OCI-LY7 (cell line): ENCODE results near the gene TRRAP. TPM values are rescaled to one million over a fixed set of nuclear protein-coding genes. Genes with fewer than 3 reads are reported as not detected.

Experiments used
- BruUV-seq: library from RNA; stranded (reverse); fragments of 400-500 nt; replicated peaks from 2 replicates; lab custom pipeline; 2021; lab: Mats Ljungman, UMichigan
- CTCF ChIA-PET: fragments of 300-600 bp; sonication (Branson Sonifier 250); formaldehyde crosslinking; loops from one replicate; lab custom pipeline; 2022; ENCODE audit warnings: antibody characterized with exemption; ENCODE audit not compliant: unreplicated experiment; lab: Charles Lee
- POLR2A ChIA-PET: fragments of 300-600 bp; sonication (Branson Sonifier 250); formaldehyde crosslinking; loops from one replicate; lab custom pipeline; 2022; ENCODE audit warnings: antibody characterized with exemption; lab: Charles Lee
- DNase-seq: peaks from one replicate; pipeline ENCODE4 v3.0.0-alpha.2; 2015; ENCODE audit warnings: low spot score
- H2AFZ ChIP-seq: fragments of 200-600 bp; sonication (generic), shearing (Covaris generic); 2 replicates; pipeline ENCODE4 v1.6.1; 2014; ENCODE audit warnings: mild to moderate bottlenecking, antibody characterized with exemption, low read length, moderate library complexity
- H3K27ac ChIP-seq: fragments of 200-600 bp; sonication (generic); 2 replicates; pipeline ENCODE4 v1.5.1; 2014; ENCODE audit warnings: mixed run types, low read depth, mild to moderate bottlenecking, moderate library complexity, low read length, inconsistent platforms; ENCODE audit not compliant: poor library complexity, severe bottlenecking
- H3K36me3 ChIP-seq: fragments of 200-600 bp; sonication (generic); 2 replicates; pipeline ENCODE4 v1.6.1; 2014; ENCODE audit warnings: mild to moderate bottlenecking, antibody characterized with exemption, low read length, moderate library complexity, mixed read lengths; ENCODE audit not compliant: insufficient read depth
- H3K4me1 ChIP-seq: fragments of 200-600 bp; sonication (generic); 2 replicates; pipeline ENCODE4 v1.5.1; 2014; ENCODE audit warnings: mild to moderate bottlenecking, low read length; ENCODE audit not compliant: insufficient read depth, poor library complexity, severe bottlenecking
- H3K4me2 ChIP-seq: fragments of 200-600 bp; sonication (generic); 2 replicates; pipeline ENCODE4 v1.6.1; 2014; ENCODE audit warnings: mild to moderate bottlenecking, low read length
- H3K4me3 ChIP-seq: fragments of 200-600 bp; sonication (generic); 2 replicates; pipeline ENCODE4 v1.5.1; 2014; ENCODE audit warnings: mild to moderate bottlenecking, low read depth, low read length; ENCODE audit not compliant: poor library complexity, severe bottlenecking
- H3K79me2 ChIP-seq: fragments of 200-600 bp; sonication (generic); 2 replicates; pipeline ENCODE4 v1.6.1; 2016; ENCODE audit warnings: low read depth, mild to moderate bottlenecking, low read length, moderate library complexity, mixed read lengths; ENCODE audit not compliant: insufficient read depth
- H3K9me2 ChIP-seq: fragments of 200-600 bp; sonication (generic); 2 replicates; pipeline ENCODE4 v1.6.1; 2016; ENCODE audit warnings: mild to moderate bottlenecking, low read length, mixed read lengths; ENCODE audit not compliant: insufficient read depth
- H3K9me3 ChIP-seq: fragments of 200-600 bp; sonication (generic); 2 replicates; pipeline ENCODE4 v1.6.1; 2014; ENCODE audit warnings: mild to moderate bottlenecking, mixed run types, low read length, mixed read lengths
- H4K20me1 ChIP-seq: fragments of 200-600 bp; sonication (generic); 2 replicates; pipeline ENCODE4 v1.6.1; 2014; ENCODE audit warnings: mild to moderate bottlenecking, antibody characterized with exemption, low read length, moderate library complexity, mixed read lengths; ENCODE audit not compliant: insufficient read depth
- CTCF ChIP-seq: fragments of 200-600 bp; sonication (generic); conservative IDR thresholded peaks from 2 replicates; pipeline ENCODE4 v1.5.1; 2014; ENCODE audit warnings: mild to moderate bottlenecking, antibody characterized with exemption, low read length, moderate library complexity, mixed read lengths
- EZH2phosphoT487 ChIP-seq: fragments of 200-600 bp; sonication (generic); IDR thresholded peaks from 2 replicates; pipeline ENCODE4 v1.6.1; 2018; ENCODE audit warnings: low read depth, borderline replicate concordance, mild to moderate bottlenecking, mixed run types, antibody characterized with exemption, low read length, moderate library complexity, mixed read lengths
- intact Hi-C: fragments of 100-400 bp; cut with micrococcal nuclease; formaldehyde crosslinking; loops from one replicate; pipeline ENCODE4 v1.10.0; 2022; ENCODE audit not compliant: unreplicated experiment
- total RNA-seq, 2 experiments: library from RNA; depleted of rRNA in 1 of 2; stranded (reverse); fragments of >200 nt in 1 of 2; shearing (Covaris generic) in 1 of 2; gene quantifications; 2 replicates each; pipeline ENCODE4 v1.2.3, GENCODE V29; 2014 to 2022

TRRAP gene
- total RNA-seq, 2 experiments from 2014 or later = 50.4 to 86.1 TPM

- intact Hi-C loops = no loop called here
- BruUV-seq = no TSS peak
- no peaks in the 10 kb centered on the region for H4K20me1 ChIP-seq
- H3K9me2 ChIP-seq = no peaks in the 10 kb centered on the region
- H3K4me3 ChIP-seq = no peak overlapping the region
- H3K79me2 ChIP-seq = no peaks in the 10 kb centered on the region
- no peak overlapping the region for H3K4me2 ChIP-seq
- ChIA-PET POLR2A (no interaction called here), CTCF (interaction anchor here (0.6 kb wide), 1 partner anchor 37 kb away, joined by 3 read pairs; no protein-coding TSS in a partner anchor)
- no peak overlapping the region for H3K27ac ChIP-seq
- peaks cover 99% of the 10 kb centered on the region for H3K36me3 ChIP-seq
- H3K4me1 ChIP-seq = no peaks in the 10 kb centered on the region
- no peak overlapping the region for H2AFZ ChIP-seq
- no peak for DNase-seq
- no peaks in the 10 kb centered on the region for H3K9me3 ChIP-seq
- TF ChIP-seq CTCF (no peak), EZH2phosphoT487 (no peak)
Observed at GRCh38 chr7:98956469-98956868, 78.1 kb downstream of the TRRAP start.

- Histone ChIP-seq H3K4me2 (no peak overlapping the region), H3K79me2 (no peaks in the 10 kb centered on the region), H4K20me1 (no peaks in the 10 kb centered on the region), H3K36me3 (peaks cover 99% of the 10 kb centered on the region), H3K9me2 (no peaks in the 10 kb centered on the region), H2AFZ (no peak overlapping the region), H3K27ac (no peak overlapping the region), H3K4me3 (no peak overlapping the region), H3K9me3 (no peaks in the 10 kb centered on the region), H3K4me1 (no peaks in the 10 kb centered on the region)
- DNase-seq = no peak
- TF ChIP-seq CTCF = no peak
- no peak for TF ChIP-seq EZH2phosphoT487
- ChIA-PET CTCF (interaction anchor here (0.6 kb wide), 1 partner anchor 37 kb away, joined by 3 read pairs; no protein-coding TSS in a partner anchor), POLR2A (no interaction called here)
- BruUV-seq = no TSS peak
- intact Hi-C loops = no loop called here
Observed at GRCh38 chr7:98956937-98957336, 78.6 kb downstream of the TRRAP start.

DNA sequence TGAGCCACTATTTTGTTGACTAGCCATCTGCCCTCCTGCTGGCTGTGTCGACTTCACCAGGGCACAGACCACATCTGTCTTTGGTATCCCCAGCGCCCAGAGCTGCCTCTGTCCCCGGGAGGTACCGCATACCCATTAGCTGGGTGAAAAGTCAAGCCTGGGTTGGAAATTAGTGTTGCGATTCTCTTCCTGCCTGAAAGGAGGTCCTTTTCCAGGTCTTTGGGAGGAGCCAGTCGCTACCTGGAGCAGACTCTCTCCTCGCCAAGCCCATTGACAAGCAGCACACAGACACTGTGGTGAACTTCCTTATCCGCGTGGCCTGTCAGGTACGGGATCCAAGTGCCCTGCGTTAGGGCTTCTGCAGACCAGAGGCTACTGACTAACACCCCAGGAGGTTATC, 79.4 kb downstream of the TRRAP start:
- CTCF ChIA-PET = no interaction called here
- BruUV-seq = no TSS peak
- DNase-seq = no peak
- Histone ChIP-seq H3K36me3 (peaks cover 99% of the 10 kb centered on the region), H3K4me3 (no peak overlapping the region), H3K4me2 (no peak overlapping the region), H3K9me2 (no peaks in the 10 kb centered on the region), H3K27ac (no peak overlapping the region), H3K4me1 (no peaks in the 10 kb centered on the region), H2AFZ (no peak overlapping the region), H3K79me2 (no peaks in the 10 kb centered on the region), H4K20me1 (no peaks in the 10 kb centered on the region), H3K9me3 (no peaks in the 10 kb centered on the region)
- POLR2A ChIA-PET = no interaction called here
- no peak for TF ChIP-seq CTCF
- no peak for TF ChIP-seq EZH2phosphoT487
- intact Hi-C loops = no loop called here
